HG03521 (cell line): ENCODE measurements around the gene PAIP2.
"Not testable (repeated sequence)": the region's sequence is repeated elsewhere in the genome, so short reads cannot be mapped to it uniquely, and the experiment has no call there.

Experiments used
- ATAC-seq: cut with Tn5 transposase; IDR thresholded peaks from one replicate; pipeline ENCODE4 v1.9.1; 2021; ENCODE audit warnings: mild to moderate bottlenecking, moderate library complexity; ENCODE audit not compliant: unreplicated experiment

PAIP2 gene

GRCh38 chr5:139314276-139314675 is 27.4 kb upstream of the PAIP2 start:
- no peak for ATAC-seq

GRCh38 chr5:139315056-139315615 is 26.5 kb upstream of the PAIP2 start:
- no peak for ATAC-seq

- ATAC-seq, result no peak
These were observed 5.8 kb upstream of the PAIP2 start for GRCh38 chr5:139335811-139336210.

GRCh38 chr5:139340051-139340450 is 1.6 kb upstream of the PAIP2 start:
- no peak for ATAC-seq

GRCh38 chr5:139341187-139341688 is 416 bp upstream of the PAIP2 start:
- peak; percentile 8 for ATAC-seq

- ATAC-seq, result peak; percentile 44
These were observed 719 bp downstream of the PAIP2 start for GRCh38 chr5:139342423-139342723.

GRCh38 chr5:139343476-139343875 is 1.8 kb downstream of the PAIP2 start:
- no peak for ATAC-seq

GRCh38 chr5:139344177-139344576 is 2.5 kb downstream of the PAIP2 start:
- ATAC-seq, result no peak

- ATAC-seq, result not testable (repeated sequence)
These were observed 3.8 kb downstream of the PAIP2 start for GRCh38 chr5:139345442-139345841.

- ATAC-seq, result not testable (repeated sequence)
These were observed 6.2 kb downstream of the PAIP2 start for GRCh38 chr5:139347863-139348262.

- no peak for ATAC-seq
These were observed 12.5 kb downstream of the PAIP2 start for GRCh38 chr5:139354186-139354585.

GRCh38 chr5:139355900-139356299 is 14.2 kb downstream of the PAIP2 start:
- not testable (repeated sequence) for ATAC-seq

GRCh38 chr5:139358064-139358463 is 16.4 kb downstream of the PAIP2 start:
- no peak for ATAC-seq

- no peak for ATAC-seq
These were observed 18.7 kb downstream of the PAIP2 start for GRCh38 chr5:139360384-139360783.

- no peak for ATAC-seq
These were observed 20.3 kb downstream of the PAIP2 start for GRCh38 chr5:139361835-139362429.

- no peak for ATAC-seq
These were observed 22.3 kb downstream of the PAIP2 start for GRCh38 chr5:139363937-139364336.

- ATAC-seq, result no peak
These were observed 22.8 kb downstream of the PAIP2 start for GRCh38 chr5:139364466-139364865.

- ATAC-seq, result no peak
These were observed 27.0 kb downstream of the PAIP2 start for GRCh38 chr5:139368613-139369012.

- no peak for ATAC-seq
These were observed 27.5 kb downstream of the PAIP2 start for GRCh38 chr5:139369181-139369580.

GRCh38 chr5:139371482-139372435 is 30.1 kb downstream of the PAIP2 start:
- ATAC-seq, result no peak

- no peak for ATAC-seq
These were observed 33.3 kb downstream of the PAIP2 start for GRCh38 chr5:139374909-139375308.

GRCh38 chr5:139376364-139376763 is 34.7 kb downstream of the PAIP2 start:
- ATAC-seq, result no peak
